Mammary epithelial cell (primary cell): Measurements from ENCODE around the gene RNF11.

ENCODE experiments used
- EZH2 ChIP-seq: IDR thresholded peaks from 2 replicates; pipeline ENCODE4 v1.6.1; 2012; ENCODE audit warnings: low read length, inconsistent platforms, borderline replicate concordance
- TF ChIP-seq, protein P1 (sequence below), 2 donors: IDR thresholded peaks in 1 of 2; conservative IDR thresholded peaks in 1 of 2; 2 replicates each; pipeline ENCODE4 v1.5.1; 2011 to 2012; ENCODE audit warnings: inconsistent platforms in 2 of 2, low read length in 2 of 2, mild to moderate bottlenecking in 2 of 2, control low read depth in 1 of 2, low read depth in 1 of 2; ENCODE audit not compliant: insufficient read depth in 1 of 2; ENCODE audit errors: extremely low read depth in 1 of 2

- TF ChIP-seq, protein P1, sequence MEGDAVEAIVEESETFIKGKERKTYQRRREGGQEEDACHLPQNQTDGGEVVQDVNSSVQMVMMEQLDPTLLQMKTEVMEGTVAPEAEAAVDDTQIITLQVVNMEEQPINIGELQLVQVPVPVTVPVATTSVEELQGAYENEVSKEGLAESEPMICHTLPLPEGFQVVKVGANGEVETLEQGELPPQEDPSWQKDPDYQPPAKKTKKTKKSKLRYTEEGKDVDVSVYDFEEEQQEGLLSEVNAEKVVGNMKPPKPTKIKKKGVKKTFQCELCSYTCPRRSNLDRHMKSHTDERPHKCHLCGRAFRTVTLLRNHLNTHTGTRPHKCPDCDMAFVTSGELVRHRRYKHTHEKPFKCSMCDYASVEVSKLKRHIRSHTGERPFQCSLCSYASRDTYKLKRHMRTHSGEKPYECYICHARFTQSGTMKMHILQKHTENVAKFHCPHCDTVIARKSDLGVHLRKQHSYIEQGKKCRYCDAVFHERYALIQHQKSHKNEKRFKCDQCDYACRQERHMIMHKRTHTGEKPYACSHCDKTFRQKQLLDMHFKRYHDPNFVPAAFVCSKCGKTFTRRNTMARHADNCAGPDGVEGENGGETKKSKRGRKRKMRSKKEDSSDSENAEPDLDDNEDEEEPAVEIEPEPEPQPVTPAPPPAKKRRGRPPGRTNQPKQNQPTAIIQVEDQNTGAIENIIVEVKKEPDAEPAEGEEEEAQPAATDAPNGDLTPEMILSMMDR (conservative IDR thresholded peaks at IDR 0.05 in 1 of 2, IDR thresholded peaks at IDR 0.05 in 1 of 2; ENCODE audit: extremely low read depth in 1 of 2, insufficient read depth in 1 of 2, low read depth in 1 of 2, low read length in 2 of 2), result no peak
- TF ChIP-seq EZH2, result no peak
Measured at GRCh38 chr1:51308636-51309035, 72.6 kb downstream of the RNF11 start.
